HEK293 (cell line): ENCODE results near the gene CDH11.

Experiments used
- CTCF ChIA-PET: fragments of 350-600 bp; formaldehyde crosslinking; extraction: SDS; loops from one replicate; lab custom pipeline; 2021; ENCODE audit warnings: antibody characterized with exemption; lab: Yijun Ruan, JAX
- POLR2A ChIA-PET: fragments of 300-600 bp; formaldehyde crosslinking; extraction: SDS; loops from one replicate; lab custom pipeline; 2020; ENCODE audit warnings: antibody characterized with exemption, inconsistent platforms; lab: Yijun Ruan, JAX
- H3K27ac ChIP-seq: fragments of 200-500 bp; sonication (Bioruptor generic); 2 replicates; pipeline ENCODE4 v1.5.1; 2014; ENCODE audit warnings: low read depth, low read length, control low read depth, inconsistent platforms; ENCODE audit errors: extremely low read depth
- H3K36me3 ChIP-seq, 2 experiments: fragments of 200-500 bp in 1 of 2; sonication (Bioruptor generic) in 1 of 2; 1 replicate in 1 of 2; 2 replicates in 1 of 2; pipeline ENCODE4 v1.5.1; 2014 to 2017; ENCODE audit warnings: inconsistent platforms in 2 of 2, low read length in 2 of 2; ENCODE audit not compliant: control insufficient read depth in 2 of 2, insufficient read depth in 1 of 2
- H3K4me1 ChIP-seq: fragments of 200-500 bp; sonication (Bioruptor generic); 2 replicates; pipeline ENCODE4 v1.5.1; 2014; ENCODE audit warnings: mild to moderate bottlenecking, low read length, inconsistent platforms; ENCODE audit not compliant: control insufficient read depth, insufficient read depth
- H3K4me3 ChIP-seq: 2 replicates; pipeline ENCODE4 v1.5.1; 2011; ENCODE audit warnings: low read depth, mild to moderate bottlenecking, control low read depth, low read length, moderate library complexity
- H3K9me3 ChIP-seq: fragments of 200-500 bp; sonication (Bioruptor generic); 2 replicates; pipeline ENCODE4 v1.5.1; 2014; ENCODE audit warnings: low read depth, low read length, inconsistent platforms; ENCODE audit not compliant: control insufficient read depth, insufficient read depth
- ATF2 ChIP-seq: fragments of 450-650 bp; formaldehyde crosslinking; IDR thresholded peaks from 2 replicates; pipeline ENCODE4 v1.5.1; 2016; ENCODE audit warnings: missing biosample characterization, missing genetic modification characterization, low read depth
- GLIS1 ChIP-seq: fragments of 450-650 bp; formaldehyde crosslinking; IDR thresholded peaks from 2 replicates; pipeline ENCODE4 v1.5.1; 2016; ENCODE audit warnings: missing biosample characterization, missing genetic modification characterization
- IKZF3 ChIP-seq: fragments of 450-650 bp; IDR thresholded peaks from 2 replicates; pipeline ENCODE4 v1.5.0; 2018; ENCODE audit warnings: missing biosample characterization, mild to moderate bottlenecking, missing genetic modification characterization, moderate library complexity
- MYNN ChIP-seq: fragments of 450-650 bp; formaldehyde crosslinking; IDR thresholded peaks from 2 replicates; pipeline ENCODE4 v1.5.1; 2016; ENCODE audit warnings: missing biosample characterization, missing genetic modification characterization, borderline replicate concordance
- MZF1 ChIP-seq: fragments of 450-650 bp; formaldehyde crosslinking; IDR thresholded peaks from 2 replicates; pipeline ENCODE4 v1.5.1; 2017; ENCODE audit warnings: missing biosample characterization, missing genetic modification characterization, borderline replicate concordance
- PATZ1 ChIP-seq: fragments of 450-650 bp; formaldehyde crosslinking; IDR thresholded peaks from 2 replicates; pipeline ENCODE4 v1.5.1; 2016; ENCODE audit warnings: missing biosample characterization, missing genetic modification characterization
- RBAK ChIP-seq: fragments of 450-650 bp; formaldehyde crosslinking; IDR thresholded peaks from 2 replicates; pipeline ENCODE4 v1.5.1; 2016; ENCODE audit warnings: missing biosample characterization, missing genetic modification characterization
- TCF7L2 ChIP-seq: IDR thresholded peaks from 2 replicates; pipeline ENCODE4 v1.6.1; 2011; ENCODE audit warnings: low read depth, mild to moderate bottlenecking, inconsistent platforms, low read length, moderate library complexity, borderline replicate concordance
- TSHZ1 ChIP-seq: fragments of 450-650 bp; formaldehyde crosslinking; IDR thresholded peaks from 2 replicates; pipeline ENCODE4 v1.5.1; 2016; ENCODE audit warnings: missing biosample characterization, missing genetic modification characterization, borderline replicate concordance
- ZBTB11 ChIP-seq: fragments of 450-650 bp; formaldehyde crosslinking; conservative IDR thresholded peaks from 2 replicates; pipeline ENCODE4 v1.5.1; 2016; ENCODE audit warnings: low read depth, missing biosample characterization, missing genetic modification characterization
- ZBTB8A ChIP-seq: fragments of 450-650 bp; formaldehyde crosslinking; IDR thresholded peaks from 2 replicates; pipeline ENCODE4 v1.5.1; 2016; ENCODE audit warnings: missing biosample characterization, missing genetic modification characterization
- ZNF132 ChIP-seq: fragments of 450-650 bp; formaldehyde crosslinking; IDR thresholded peaks from 2 replicates; pipeline ENCODE4 v1.5.1; 2017; ENCODE audit warnings: missing biosample characterization, missing genetic modification characterization, borderline replicate concordance
- ZNF274 ChIP-seq, 2 experiments: fragments of 200-500 bp in 1 of 2; fragments of 450-650 bp in 1 of 2; sonication (Bioruptor generic) in 1 of 2; formaldehyde crosslinking in 1 of 2; IDR thresholded peaks; 2 replicates each; pipeline versions ENCODE4 v1.5.1 to v1.6.1; 2014 to 2016; ENCODE audit warnings: borderline replicate concordance in 1 of 2, inconsistent platforms in 1 of 2, low read length in 1 of 2, missing biosample characterization in 1 of 2, missing genetic modification characterization in 1 of 2
- ZNF48 ChIP-seq: fragments of 450-650 bp; formaldehyde crosslinking; IDR thresholded peaks from 2 replicates; pipeline ENCODE4 v1.5.1; 2016; ENCODE audit warnings: missing biosample characterization, missing genetic modification characterization
- ZNF501 ChIP-seq: fragments of 450-650 bp; formaldehyde crosslinking; IDR thresholded peaks from 2 replicates; pipeline ENCODE4 v1.5.1; 2016; ENCODE audit warnings: missing biosample characterization, missing genetic modification characterization
- ZNF530 ChIP-seq: fragments of 450-650 bp; formaldehyde crosslinking; IDR thresholded peaks from 2 replicates; pipeline ENCODE4 v1.5.1; 2016; ENCODE audit warnings: low read depth, missing biosample characterization, missing genetic modification characterization
- ZNF747 ChIP-seq: fragments of 450-650 bp; formaldehyde crosslinking; IDR thresholded peaks from 2 replicates; pipeline ENCODE4 v1.5.1; 2016; ENCODE audit warnings: missing biosample characterization, missing genetic modification characterization

The CDH11 gene

GRCh38 chr16:65136681-65137080 lies 14.8 kb upstream of the CDH11 start (continued):
- no peak for TF ChIP-seq PATZ1 (tag by site-specific recombination)

- no peaks in the 10 kb centered on the region for H3K36me3 ChIP-seq
- H3K4me3 ChIP-seq = no peak overlapping the region
- POLR2A ChIA-PET = no interaction called here
- no peak for TF ChIP-seq ZNF747
- no peak for TF ChIP-seq ATF2
- no peak for TF ChIP-seq TCF7L2
- TF ChIP-seq IKZF3 (tag by site-specific recombination) = no peak
- TF ChIP-seq TSHZ1 (tag by site-specific recombination) = no peak
- no peak for TF ChIP-seq ZBTB8A
- no peak for TF ChIP-seq ZNF501 (tag by site-specific recombination)
- TF ChIP-seq ZNF274 (IDR thresholded peaks at IDR 0.05; ENCODE audit: low read length) = no peak
- no peak for TF ChIP-seq ZNF274 (tag by site-specific recombination; IDR thresholded peaks at IDR 0.05; ENCODE audit: borderline replicate concordance)
- TF ChIP-seq MYNN (tag by site-specific recombination) = no peak
- TF ChIP-seq RBAK (tag by site-specific recombination) = no peak
- no peak for TF ChIP-seq ZNF530 (tag by site-specific recombination)
- no peak for TF ChIP-seq GLIS1 (tag by site-specific recombination)
- CTCF ChIA-PET = interaction anchor here (0.6 kb wide), 2 partner anchors 12 to 1076 kb away, joined by 3 read pairs; no protein-coding TSS in a partner anchor
- H3K9me3 ChIP-seq = no peaks in the 10 kb centered on the region
- H3K27ac ChIP-seq = no peak overlapping the region
- H3K4me1 ChIP-seq = no peaks in the 10 kb centered on the region
These were observed 5.2 kb upstream of the CDH11 start for GRCh38 chr16:65126845-65127624.

GRCh38 chr16:65125871-65126270 lies 4.0 kb upstream of the CDH11 start:
- CTCF ChIA-PET = no interaction called here
- POLR2A ChIA-PET = no interaction called here
- TF ChIP-seq RBAK (tag by site-specific recombination) (no peak), ZNF48 (tag by site-specific recombination) (no peak), ZNF132 (no peak), MZF1 (no peak), ZBTB11 (tag by site-specific recombination) (no peak)
- TF ChIP-seq, all 188 proteins: peak for 0

More at GRCh38 chr16:65125871-65126270, 4.0 kb upstream of the CDH11 start:
- Histone ChIP-seq H3K36me3 (no peaks in the 10 kb centered on the region), H3K9me3 (no peaks in the 10 kb centered on the region), H3K4me1 (no peaks in the 10 kb centered on the region), H3K4me3 (no peak overlapping the region), H3K27ac (no peak overlapping the region)
